HG03060 (cell line): Measurements from ENCODE around the gene GABBR1.

ENCODE experiments used
- ATAC-seq: cut with Tn5 transposase; IDR thresholded peaks from one replicate; pipeline ENCODE4 v1.9.1; 2021; ENCODE audit warnings: low read depth, moderate number of reproducible peaks; ENCODE audit not compliant: unreplicated experiment

Gene GABBR1

DNA sequence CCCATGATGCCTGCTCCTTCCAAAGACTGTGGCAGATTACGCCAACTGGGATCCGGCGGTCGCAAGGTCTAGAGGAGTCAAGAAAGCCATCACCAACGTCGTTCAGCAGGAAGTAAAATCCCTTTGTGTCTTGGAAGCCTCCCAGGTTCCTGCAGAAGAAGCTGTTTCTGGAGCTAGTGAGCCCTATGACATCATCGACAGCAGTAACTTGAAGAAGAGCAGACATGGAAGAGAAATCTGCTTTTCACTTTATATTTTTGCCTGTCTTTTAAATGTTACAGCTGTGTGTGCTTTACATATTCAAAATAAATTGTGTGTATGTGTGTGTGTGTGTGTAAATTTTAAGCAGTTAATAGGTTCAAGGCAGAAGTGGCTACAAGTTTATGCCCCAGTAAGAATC, 55.4 kb downstream of the GABBR1 start:
- ATAC-seq, result no peak

DNA sequence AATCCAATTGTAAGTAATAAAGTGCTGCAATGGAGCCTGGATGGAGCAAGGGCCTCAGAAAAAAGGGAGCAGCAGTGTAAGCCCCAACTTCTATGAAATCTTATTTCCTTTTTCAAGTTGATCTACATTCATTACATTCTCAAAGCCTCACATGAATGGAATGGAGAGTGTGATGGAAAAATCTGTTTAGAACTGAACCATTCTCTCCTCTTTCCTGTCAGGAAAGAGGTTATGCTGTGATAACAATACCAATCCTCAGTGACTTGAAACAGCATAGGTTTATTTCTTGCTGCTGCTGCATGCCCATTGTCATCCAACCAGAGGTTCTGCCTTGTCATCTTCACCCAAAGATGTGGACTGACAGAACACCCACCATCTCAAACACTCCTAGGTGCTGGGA, 56.9 kb downstream of the GABBR1 start:
- ATAC-seq, result no peak

DNA sequence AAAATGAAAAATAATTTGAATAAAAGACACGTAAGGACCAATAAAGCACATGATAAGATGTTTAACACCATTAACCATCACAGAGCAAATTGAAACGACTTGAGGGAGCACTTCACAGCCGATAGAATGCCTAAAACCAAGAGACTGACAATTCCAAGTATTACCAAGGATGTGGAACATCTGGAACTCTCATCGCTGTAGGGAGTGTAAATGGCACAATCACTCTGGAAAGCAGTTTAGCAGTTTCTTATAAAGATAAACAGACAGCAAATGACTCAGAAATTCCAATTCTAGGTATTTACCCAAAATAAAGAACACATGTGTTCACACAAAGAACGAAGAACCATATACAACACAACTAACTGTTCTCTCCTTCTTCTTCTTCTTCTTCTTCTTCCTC, 65.0 kb downstream of the GABBR1 start:
- ATAC-seq, result no peak

DNA sequence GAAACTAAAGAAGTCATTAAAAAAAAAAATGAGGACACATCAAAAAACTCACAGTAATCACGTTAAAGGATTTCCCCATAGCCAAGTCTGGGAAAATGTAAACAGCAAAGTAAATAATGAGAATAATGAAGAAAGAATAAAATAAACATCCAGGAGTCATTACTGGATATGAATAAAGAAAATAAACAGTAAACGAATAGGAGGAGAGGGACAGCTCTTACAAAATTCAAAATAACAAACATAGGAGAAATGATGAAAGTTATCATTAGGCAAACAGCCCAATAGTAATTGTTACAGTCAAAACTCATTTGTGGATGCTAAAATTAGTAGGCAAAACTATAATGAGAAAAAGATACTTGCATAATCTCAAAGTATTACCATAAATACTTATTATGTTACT, 65.4 kb downstream of the GABBR1 start:
- no peak for ATAC-seq

DNA sequence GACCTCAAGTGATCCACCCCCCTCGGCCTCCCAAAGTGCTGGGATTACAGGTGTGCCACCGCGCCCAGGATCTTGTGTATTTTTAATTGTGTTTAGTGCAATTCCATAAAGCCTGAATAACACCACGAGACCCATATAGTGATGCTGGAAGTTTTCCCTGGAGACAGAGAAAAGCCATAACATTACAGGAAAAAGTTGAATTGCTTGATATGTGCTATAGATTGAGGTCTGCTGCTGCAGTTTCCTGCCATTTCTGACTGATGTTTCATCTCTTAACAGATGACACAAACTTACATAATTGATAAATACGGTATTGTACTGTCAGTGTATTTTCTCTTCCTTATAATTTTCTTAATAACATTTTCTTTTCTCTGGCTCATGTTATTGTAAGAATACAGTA, 66.1 kb downstream of the GABBR1 start:
- no peak for ATAC-seq

DNA sequence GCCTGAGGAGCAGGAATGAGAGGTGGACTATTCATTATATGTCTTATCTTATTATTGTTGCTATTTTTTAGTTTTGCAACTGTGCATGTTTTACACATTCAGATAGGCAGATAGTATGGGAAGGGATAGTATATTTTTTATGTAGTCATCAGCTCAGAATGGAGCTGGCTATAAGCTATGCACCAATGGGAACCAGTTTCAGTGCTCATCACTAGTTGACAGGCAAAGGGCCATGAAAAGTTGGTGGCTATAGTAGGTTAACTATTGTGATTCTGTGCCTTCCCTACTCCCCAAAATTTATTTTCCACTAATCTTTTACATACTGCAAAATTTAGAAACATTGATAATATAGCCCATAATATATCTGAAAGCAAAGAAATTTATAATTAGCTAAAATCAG, 68.1 kb downstream of the GABBR1 start:
- ATAC-seq, result no peak

DNA sequence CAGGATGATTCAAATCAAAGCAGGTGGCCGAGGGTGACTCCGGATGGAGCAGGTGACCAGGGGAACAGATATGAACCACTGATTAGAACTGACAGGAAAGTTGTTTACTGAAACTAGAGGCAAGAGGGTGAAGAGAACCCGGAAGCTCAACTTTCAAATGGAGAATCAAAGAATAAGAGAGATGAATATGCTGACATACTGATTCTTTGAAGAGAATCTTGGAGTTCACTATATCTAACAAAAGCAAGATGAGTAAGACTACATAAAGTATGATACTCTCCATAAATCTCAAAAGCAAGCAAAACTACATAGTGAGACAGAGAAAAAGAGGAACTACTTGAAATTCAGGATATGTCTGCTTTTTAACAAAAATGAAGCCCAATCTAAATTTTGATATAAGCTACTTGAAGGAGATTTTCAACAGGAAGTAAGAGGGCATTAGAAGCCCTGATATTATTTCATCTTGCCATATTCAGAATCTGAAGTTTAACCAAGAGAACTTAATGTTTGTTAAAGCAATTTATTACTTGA, 69.5 kb downstream of the GABBR1 start:
- no peak for ATAC-seq

DNA sequence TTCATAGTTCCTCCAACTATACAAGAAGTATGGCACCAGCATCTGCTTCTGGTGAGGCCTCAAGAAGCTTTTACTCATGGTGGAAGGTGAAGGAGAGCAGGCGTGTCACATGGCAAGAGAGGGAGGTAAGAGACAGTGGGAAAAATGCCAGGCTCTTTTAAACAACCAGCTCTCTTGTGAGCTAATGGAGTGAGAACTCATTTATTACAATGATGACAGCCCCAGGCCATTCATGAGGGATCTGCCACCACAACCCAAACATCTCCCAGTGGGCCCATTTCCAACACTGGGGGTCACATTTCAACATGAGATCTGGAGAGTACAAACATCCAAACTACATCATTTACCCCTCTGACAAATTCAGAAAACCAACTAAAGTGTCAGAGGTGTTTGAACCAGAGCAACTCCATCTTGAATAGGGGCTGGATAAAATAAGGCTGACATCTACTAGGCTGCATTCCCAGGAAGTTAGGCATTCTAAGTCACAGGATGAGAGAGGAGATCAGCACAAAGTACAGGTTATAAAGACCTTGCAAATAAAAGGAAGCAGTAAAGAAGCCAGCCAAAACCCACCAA, 71.3 kb downstream of the GABBR1 start:
- no peak for ATAC-seq

DNA sequence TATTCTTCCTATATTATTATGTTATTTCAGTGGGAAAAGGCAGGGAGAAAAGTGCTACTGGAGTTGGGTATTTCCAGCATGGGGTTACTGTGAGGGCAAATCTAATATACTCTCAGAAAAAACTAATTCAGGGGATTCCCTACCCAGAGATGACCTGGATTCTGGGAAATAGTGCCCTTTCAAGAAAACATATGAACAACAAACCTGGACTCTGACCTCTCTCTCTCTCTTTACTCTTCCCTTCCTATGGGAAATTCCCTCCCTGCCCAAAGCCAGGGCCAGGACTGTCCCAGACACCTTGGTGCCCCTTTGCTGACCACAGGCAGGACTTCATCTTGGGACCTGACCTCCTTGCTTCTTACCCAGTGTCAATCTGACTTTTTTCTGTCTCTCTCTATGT, 71.9 kb downstream of the GABBR1 start:
- no peak for ATAC-seq

DNA sequence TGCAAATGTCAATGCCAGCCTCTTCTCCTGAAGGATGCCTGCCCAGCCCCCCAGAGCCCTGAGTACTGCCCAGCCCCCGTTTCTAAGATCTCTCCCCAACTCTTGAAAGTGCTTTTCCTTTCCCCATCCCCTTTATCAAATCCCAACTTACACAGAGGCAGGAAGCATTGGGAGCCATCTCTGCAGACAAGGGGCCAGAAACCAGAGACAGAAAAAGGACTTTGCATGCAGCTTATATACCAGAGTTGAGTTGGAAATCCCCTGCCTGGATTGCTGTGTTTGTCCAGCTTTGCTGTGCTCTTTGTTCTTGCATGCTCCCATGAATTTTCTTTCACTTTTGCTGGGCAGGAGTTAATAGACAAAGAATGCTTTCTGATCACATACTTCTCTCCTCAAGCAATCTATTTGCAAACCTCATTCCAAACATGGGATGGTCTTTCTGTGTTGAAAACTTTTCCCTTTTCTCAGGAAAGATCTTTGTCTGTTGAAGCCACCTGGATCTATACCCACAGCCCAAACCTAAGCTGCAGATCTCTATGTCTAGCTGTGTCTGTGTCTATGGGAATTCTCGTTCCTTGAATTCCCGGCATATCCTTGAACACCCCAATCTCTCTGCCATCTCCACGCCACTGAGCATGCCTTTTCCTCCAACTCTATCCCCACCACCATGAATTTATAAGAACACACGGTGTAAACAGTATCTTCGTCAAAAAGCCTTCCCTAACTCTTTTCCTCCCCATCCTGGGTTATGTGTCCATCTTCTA, 73.3 kb downstream of the GABBR1 start, which contains the start of gene UBD:
UBD (minus strand) TSS at position 209 of the 764 bp plus-strand sequence; CDS start at position 178, 31 bp downstream.
- no peak for ATAC-seq

DNA sequence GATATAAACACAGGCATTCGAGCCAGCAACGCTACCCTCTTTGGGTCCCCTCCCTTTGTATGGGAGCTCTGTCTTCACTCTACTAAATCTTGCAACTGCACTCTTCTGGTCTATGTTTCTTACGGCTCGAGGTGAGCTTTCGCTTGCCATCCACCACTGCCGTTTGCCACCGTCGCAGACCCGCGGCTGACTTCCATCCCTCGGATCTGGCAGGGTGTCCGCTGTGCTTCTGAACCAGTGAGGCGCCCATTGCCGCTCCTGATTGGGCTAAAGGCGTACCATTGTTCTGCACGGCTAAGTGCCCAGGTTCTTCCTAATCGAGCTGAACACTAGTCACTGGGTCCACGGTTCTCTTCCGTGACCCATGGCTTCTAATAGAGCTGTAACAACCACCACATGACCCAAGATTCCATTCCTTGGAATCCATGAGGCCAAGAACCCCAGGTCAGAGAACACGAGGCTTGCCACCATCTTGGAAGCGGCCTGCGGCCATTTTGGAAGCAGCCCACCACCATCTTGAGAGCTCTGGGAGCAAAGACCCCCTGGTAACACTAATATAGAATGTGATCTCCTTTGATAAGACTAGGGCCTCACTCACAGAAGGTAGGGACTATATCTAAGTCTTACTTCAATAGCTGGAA, 74.4 kb downstream of the GABBR1 start:
- ATAC-seq, result no peak

DNA sequence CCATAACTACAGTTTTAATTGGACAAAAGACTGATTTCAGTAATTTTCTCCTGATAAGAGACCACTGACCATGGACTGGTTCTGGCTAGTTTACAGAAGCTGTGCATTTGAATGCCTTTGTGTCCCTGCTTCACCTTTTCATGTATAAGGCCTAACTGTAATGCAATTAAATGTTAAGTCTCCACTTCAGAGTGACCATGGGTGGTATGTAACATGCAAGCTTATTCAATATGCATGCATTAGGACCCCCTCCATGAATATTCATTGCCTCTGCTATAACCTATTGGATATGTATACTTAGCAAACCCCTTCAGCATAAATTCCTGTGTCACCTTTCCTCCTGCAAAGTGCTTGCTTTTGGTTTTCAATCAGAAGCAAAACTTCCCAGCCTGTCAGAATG, 75.7 kb downstream of the GABBR1 start:
- ATAC-seq, result no peak

DNA sequence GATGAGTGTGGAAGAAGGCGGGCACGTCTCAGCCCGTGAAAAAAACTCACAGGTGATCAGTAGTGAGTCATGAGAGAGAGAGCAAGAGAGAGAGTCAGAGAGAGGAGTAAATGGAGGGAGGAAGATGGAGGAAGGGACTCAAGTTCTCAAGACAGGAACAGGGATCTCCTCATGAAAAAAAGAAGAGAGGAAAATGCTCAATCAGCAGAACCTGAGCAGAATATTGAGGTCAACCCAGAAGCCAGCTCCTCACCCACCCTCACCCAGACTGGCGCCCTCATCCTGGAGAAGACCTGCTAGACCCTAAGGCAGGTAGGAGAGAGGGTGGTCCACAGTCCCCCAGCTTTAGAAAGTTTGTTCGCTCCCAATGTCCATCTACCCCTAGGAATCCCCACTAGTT, 78.2 kb downstream of the GABBR1 start:
- ATAC-seq, result no peak

DNA sequence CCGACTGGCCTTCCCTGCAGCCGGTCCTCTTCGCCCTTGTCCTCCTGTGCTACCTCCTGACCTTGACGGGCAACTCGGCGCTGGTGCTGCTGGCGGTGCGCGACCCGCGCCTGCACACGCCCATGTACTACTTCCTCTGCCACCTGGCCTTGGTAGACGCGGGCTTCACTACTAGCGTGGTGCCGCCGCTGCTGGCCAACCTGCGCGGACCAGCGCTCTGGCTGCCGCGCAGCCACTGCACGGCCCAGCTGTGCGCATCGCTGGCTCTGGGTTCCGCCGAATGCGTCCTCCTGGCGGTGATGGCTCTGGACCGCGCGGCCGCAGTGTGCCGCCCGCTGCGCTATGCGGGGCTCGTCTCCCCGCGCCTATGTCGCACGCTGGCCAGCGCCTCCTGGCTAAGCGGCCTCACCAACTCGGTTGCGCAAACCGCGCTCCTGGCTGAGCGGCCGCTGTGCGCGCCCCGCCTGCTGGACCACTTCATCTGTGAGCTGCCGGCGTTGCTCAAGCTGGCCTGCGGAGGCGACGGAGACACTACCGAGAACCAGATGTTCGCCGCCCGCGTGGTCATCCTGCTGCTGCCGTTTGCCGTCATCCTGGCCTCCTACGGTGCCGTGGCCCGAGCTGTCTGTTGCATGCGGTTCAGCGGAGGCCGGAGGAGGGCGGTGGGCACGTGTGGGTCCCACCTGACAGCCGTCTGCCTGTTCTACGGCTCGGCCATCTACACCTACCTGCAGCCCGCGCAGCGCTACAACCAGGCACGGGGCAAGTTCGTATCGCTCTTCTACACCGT, 79.5 kb downstream of the GABBR1 start:
- ATAC-seq, result no peak

DNA sequence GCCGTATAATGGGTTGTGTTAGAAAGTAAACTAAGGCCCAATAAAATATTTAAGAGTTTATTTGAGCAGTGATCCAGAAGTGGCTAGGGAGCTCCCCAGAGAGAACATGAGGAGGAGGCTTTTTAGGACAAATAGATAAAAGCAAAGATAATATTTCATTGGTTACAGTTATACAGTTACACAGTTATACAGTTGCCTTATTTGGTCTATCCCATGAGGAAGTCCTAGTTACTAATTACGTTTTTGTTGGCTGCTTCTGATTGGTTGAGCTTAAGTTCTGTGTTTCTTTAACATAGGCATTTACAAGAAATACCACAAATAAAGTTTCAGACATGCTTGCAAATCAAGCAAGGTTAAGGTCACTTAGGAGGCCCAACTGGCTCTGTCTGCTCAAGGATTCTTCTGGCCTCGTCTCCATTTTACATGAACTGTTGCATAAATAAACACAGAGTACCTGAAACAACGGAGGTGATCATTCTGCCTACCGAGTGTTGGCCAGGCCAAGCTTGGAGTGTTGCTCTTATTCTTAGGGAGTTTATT, 80.4 kb downstream of the GABBR1 start:
- peak; percentile 55 for ATAC-seq

DNA sequence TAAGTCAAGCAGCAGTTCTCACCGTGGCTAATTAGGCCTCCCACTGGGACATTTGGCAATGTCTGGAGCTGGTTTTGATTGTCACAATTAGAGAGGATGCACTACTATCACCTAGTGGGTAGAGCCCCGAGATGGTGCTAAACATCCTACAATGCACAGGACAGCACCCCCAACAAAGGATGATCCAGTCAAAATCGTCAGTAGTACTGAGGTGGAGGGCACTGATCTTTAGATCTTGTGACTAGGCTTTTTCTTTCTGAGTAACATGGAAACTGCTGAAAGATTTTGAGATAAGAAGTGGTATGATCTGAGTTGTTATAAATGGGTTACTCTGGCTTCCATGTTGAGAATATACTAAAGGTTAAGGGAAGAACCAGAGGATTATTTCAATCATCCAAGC, 85.4 kb downstream of the GABBR1 start:
- ATAC-seq, result no peak

DNA sequence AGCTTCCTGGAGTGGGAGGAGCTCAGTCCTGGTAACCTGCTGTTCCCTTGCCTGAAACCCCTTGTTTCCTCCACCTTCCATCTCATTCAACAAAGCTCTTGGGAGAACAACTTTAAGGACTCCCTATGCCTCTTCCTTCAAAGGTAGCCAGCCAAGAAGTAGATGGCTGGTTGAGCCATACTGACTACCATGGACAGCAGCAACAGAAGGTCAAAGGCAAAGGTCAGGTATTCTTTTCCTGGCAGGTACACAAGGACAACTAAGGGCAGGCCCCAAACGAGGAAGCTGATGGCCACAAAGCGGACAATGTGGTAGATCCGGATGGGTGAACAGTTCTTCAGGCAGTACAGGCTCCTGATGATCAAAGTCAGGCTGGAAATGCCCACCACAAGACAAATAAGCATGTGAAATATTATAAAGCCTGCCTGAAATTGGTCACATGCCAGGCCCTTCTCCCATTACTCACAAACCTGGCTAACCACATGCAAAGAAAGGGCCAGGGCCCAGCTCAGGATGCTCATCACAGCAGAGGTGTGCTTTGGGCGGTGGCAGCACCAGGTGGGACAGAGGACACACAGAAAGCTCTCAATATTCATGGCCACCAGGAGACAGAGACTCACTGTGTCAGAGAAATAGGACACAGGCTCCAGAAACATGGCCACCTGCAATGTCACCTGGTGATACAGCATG, 95.1 kb downstream of the GABBR1 start:
- no peak for ATAC-seq

DNA sequence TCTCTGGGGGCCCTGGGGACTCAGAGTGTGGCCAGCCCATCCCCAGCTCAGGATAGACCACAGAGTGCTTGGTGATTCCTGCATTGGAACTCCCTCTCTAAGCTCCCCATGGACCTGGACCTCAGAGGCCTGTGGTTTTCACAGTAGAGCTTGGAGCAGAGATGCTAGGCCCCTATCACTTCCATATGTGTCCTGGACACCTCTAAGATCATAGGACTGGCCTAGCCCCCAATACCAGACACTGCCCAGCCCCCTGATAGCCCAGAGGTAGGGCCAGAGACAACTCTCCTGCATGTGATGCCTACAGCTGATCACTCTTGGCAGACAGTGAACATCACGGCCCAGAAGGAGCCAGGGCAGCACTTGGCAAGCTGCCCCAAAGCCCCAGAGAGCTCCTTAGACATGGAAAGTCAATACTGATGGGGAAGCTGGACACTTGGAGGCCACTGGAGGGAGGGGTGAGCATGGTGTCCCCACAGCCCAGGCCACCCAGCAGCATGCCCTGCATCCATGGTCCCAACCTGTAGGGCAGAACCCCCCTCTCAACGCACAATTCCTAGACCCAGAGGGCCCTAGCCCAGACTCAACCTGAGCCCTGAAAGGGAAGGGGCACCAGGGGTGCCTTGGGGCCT, 100.5 kb downstream of the GABBR1 start:
- ATAC-seq, result no peak

DNA sequence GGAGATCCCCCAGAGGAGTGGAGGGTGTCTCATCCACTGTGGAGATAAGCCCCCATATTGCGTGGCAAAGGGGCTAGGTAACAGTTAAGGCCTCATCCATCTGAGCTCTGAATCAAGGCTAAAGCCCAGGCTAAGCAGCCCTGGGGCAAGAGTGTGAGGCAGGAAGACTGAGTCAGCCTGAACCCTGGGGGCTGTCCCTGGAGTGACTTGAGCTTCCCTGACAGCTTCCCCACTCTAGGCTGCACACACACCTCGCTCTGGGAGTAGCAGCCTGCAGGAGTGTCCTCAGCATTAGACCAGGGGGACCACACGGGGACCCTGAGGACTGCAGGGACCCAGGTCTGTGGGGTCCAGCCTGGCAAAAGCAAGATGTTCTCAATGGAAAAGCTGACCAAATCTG, 101.3 kb downstream of the GABBR1 start:
- no peak for ATAC-seq
